ENCODE results near the gene TSFM. TPM values are rescaled to one million over a fixed set of nuclear protein-coding genes. Genes with fewer than 3 reads are reported as not detected.
A peak's percentile ranks its signal among the peaks of the same experiment; 100 is the strongest.

Gene TSFM
- total RNA-seq, result 10 to 100 TPM; 23.0 to 24.4 TPM

- Mint-ChIP-seq H3K9me3 (no peaks in the 10 kb centered on the region), H3K36me3 (peaks cover 3% of the 10 kb centered on the region), H3K27ac (peak within 1 kb of the TSS; percentile 93), H3K4me1 (peaks cover 33% of the 10 kb centered on the region), H3K4me3 (peak within 1 kb of the TSS; percentile 96), H3K27me3 (no peaks in the 10 kb centered on the region)
- peak; percentile 98 for DNase-seq
- POLR2A ChIA-PET, result interaction anchor here (0.7 to 3.0 kb wide), 12 partner anchors 8 to 159 kb away, joined by 3 to 29 read pairs (median 3); partner anchors contain the start of genes ATP23, EEF1AKMT3 and METTL1
- ATAC-seq (ENCODE audit: low read depth), result peak; percentile 88
Observed at GRCh38 chr12:57782608-57783465, at the start of gene TSFM. TSFM (plus strand) TSS chr12:57782787; CDS start chr12:57782802, 15 bp downstream.

- POLR2A ChIA-PET, result interaction anchor here (1.2 kb wide), 1 partner anchor 8 kb away, joined by 3 read pairs; no protein-coding TSS in a partner anchor
Observed at GRCh38 chr12:57733928-57734327, 48.7 kb upstream of the TSFM start.

GRCh38 chr12:57734591-57734990 lies 48.0 kb upstream of the TSFM start:
- H3K27ac Mint-ChIP-seq, result no peak overlapping the region
- no peak overlapping the region for H3K4me3 Mint-ChIP-seq
- no peaks in the 10 kb centered on the region for H3K27me3 Mint-ChIP-seq
- DNase-seq (no peak), ATAC-seq (ENCODE audit: low read depth) (no peak)
- peaks cover 19% of the 10 kb centered on the region for H3K4me1 Mint-ChIP-seq
- POLR2A ChIA-PET, result interaction anchor here (1.2 kb wide), 1 partner anchor 9 kb away, joined by 3 read pairs; no protein-coding TSS in a partner anchor
- H3K36me3 Mint-ChIP-seq, result peaks cover 40% of the 10 kb centered on the region
- H3K9me3 Mint-ChIP-seq, result no peaks in the 10 kb centered on the region

More at GRCh38 chr12:57733928-57734327, 48.7 kb upstream of the TSFM start:
- ATAC-seq (ENCODE audit: low read depth), result no peak
- H3K4me1 Mint-ChIP-seq, result peaks cover 12% of the 10 kb centered on the region
- H3K36me3 Mint-ChIP-seq, result peaks cover 37% of the 10 kb centered on the region
- H3K9me3 Mint-ChIP-seq, result no peaks in the 10 kb centered on the region
- DNase-seq, result no peak
- H3K4me3 Mint-ChIP-seq, result no peak overlapping the region
- H3K27me3 Mint-ChIP-seq, result no peaks in the 10 kb centered on the region
- H3K27ac Mint-ChIP-seq, result no peak overlapping the region

GRCh38 chr12:57735198-57735855 lies 47.3 kb upstream of the TSFM start:
- Mint-ChIP-seq H3K9me3 (no peaks in the 10 kb centered on the region), H3K27ac (no peak overlapping the region), H3K36me3 (peaks cover 40% of the 10 kb centered on the region), H3K4me3 (no peak overlapping the region), H3K4me1 (peaks cover 24% of the 10 kb centered on the region), H3K27me3 (no peaks in the 10 kb centered on the region)
- POLR2A ChIA-PET, result no interaction called here
- no peak for DNase-seq
- no peak for ATAC-seq (ENCODE audit: low read depth)

GRCh38 chr12:57735952-57736740 lies 46.4 kb upstream of the TSFM start:
- H3K27ac Mint-ChIP-seq, result peak overlapping the region; percentile 54
- H3K4me1 Mint-ChIP-seq, result peaks cover 31% of the 10 kb centered on the region
- POLR2A ChIA-PET, result interaction anchor here (0.6 to 1.0 kb wide), 2 partner anchors 9 to 28 kb away, joined by 3 read pairs; no protein-coding TSS in a partner anchor
- ATAC-seq (ENCODE audit: low read depth) (no peak), DNase-seq (no peak)
- H3K27me3 Mint-ChIP-seq, result no peaks in the 10 kb centered on the region
- no peak overlapping the region for H3K4me3 Mint-ChIP-seq
- H3K36me3 Mint-ChIP-seq, result peaks cover 38% of the 10 kb centered on the region
- H3K9me3 Mint-ChIP-seq, result no peaks in the 10 kb centered on the region

GRCh38 chr12:57736741-57737466 lies 45.7 kb upstream of the TSFM start:
- H3K27ac Mint-ChIP-seq, result peak overlapping the region; percentile 54
- DNase-seq (no peak), ATAC-seq (ENCODE audit: low read depth) (no peak)
- H3K4me1 Mint-ChIP-seq, result peaks cover 33% of the 10 kb centered on the region
- H3K27me3 Mint-ChIP-seq, result no peaks in the 10 kb centered on the region
- peaks cover 32% of the 10 kb centered on the region for H3K36me3 Mint-ChIP-seq
- POLR2A ChIA-PET, result interaction anchor here (0.6 to 1.0 kb wide), 2 partner anchors 10 to 29 kb away, joined by 3 read pairs; no protein-coding TSS in a partner anchor
- no peak overlapping the region for H3K4me3 Mint-ChIP-seq
- H3K9me3 Mint-ChIP-seq, result no peaks in the 10 kb centered on the region

GRCh38 chr12:57737467-57738460 lies 44.8 kb upstream of the TSFM start:
- H3K36me3 Mint-ChIP-seq, result peaks cover 25% of the 10 kb centered on the region
- H3K4me3 Mint-ChIP-seq, result no peak overlapping the region
- no peaks in the 10 kb centered on the region for H3K27me3 Mint-ChIP-seq
- ATAC-seq (ENCODE audit: low read depth) (no peak), DNase-seq (no peak)
- peaks cover 38% of the 10 kb centered on the region for H3K4me1 Mint-ChIP-seq
- H3K9me3 Mint-ChIP-seq, result no peaks in the 10 kb centered on the region
- POLR2A ChIA-PET, result interaction anchor here (1.0 kb wide), 1 partner anchor 11 kb away, joined by 3 read pairs; no protein-coding TSS in a partner anchor
- H3K27ac Mint-ChIP-seq, result no peak overlapping the region

- DNase-seq, result no peak
- POLR2A ChIA-PET, result interaction anchor here (1.5 kb wide), 1 partner anchor 7 kb away, joined by 3 read pairs; no protein-coding TSS in a partner anchor
- Mint-ChIP-seq H3K4me1 (peaks cover 39% of the 10 kb centered on the region), H3K27me3 (no peaks in the 10 kb centered on the region), H3K4me3 (peak within 1 kb of the TSS; percentile 88), H3K36me3 (peaks cover 21% of the 10 kb centered on the region), H3K27ac (peak within 1 kb of the TSS; percentile 42), H3K9me3 (no peaks in the 10 kb centered on the region)
- ATAC-seq (ENCODE audit: low read depth), result no peak
Observed at GRCh38 chr12:57738661-57739237, 43.8 kb upstream of the TSFM start, which contains the start of gene AGAP2. AGAP2 (minus strand) TSS chr12:57738742; CDS start chr12:57738246, 496 bp downstream.

GRCh38 chr12:57739387-57739786 lies 43.2 kb upstream of the TSFM start:
- Mint-ChIP-seq H3K4me1 (peaks cover 46% of the 10 kb centered on the region), H3K36me3 (peaks cover 19% of the 10 kb centered on the region), H3K27me3 (no peaks in the 10 kb centered on the region), H3K27ac (peak overlapping the region; percentile 51), H3K4me3 (peak overlapping the region; percentile 88), H3K9me3 (no peaks in the 10 kb centered on the region)
- DNase-seq (no peak), ATAC-seq (ENCODE audit: low read depth) (no peak)
- POLR2A ChIA-PET, result interaction anchor here (1.5 kb wide), 2 partner anchors 8 to 12 kb away, joined by 3 to 4 read pairs; no protein-coding TSS in a partner anchor

- Mint-ChIP-seq H3K4me3 (peak overlapping the region; percentile 88), H3K36me3 (peaks cover 17% of the 10 kb centered on the region), H3K4me1 (peaks cover 46% of the 10 kb centered on the region), H3K27me3 (no peaks in the 10 kb centered on the region), H3K9me3 (no peaks in the 10 kb centered on the region), H3K27ac (peak overlapping the region; percentile 51)
- DNase-seq (no peak), ATAC-seq (ENCODE audit: low read depth) (no peak)
- POLR2A ChIA-PET, result interaction anchor here (0.5 to 1.5 kb wide), 4 partner anchors 9 to 201 kb away, joined by 3 to 4 read pairs (median 3); partner anchors contain the start of gene ATP23
Observed at GRCh38 chr12:57739914-57740538, 42.6 kb upstream of the TSFM start.
